IPS-15b (cell line): ENCODE data around the gene SIPA1L3.
"Not testable (repeated sequence)": the region's sequence is repeated elsewhere in the genome, so short reads cannot be mapped to it uniquely, and the experiment has no call there.

Experiments
- H3K27me3 ChIP-seq: one replicate; pipeline ENCODE4 v1.6.1; 2013; ENCODE audit warnings: low read length; ENCODE audit not compliant: control insufficient read depth, insufficient read depth
- H3K36me3 ChIP-seq: one replicate; pipeline ENCODE4 v1.6.1; 2013; ENCODE audit warnings: low read length; ENCODE audit not compliant: control insufficient read depth, insufficient read depth
- H3K4me1 ChIP-seq: one replicate; pipeline ENCODE4 v1.6.1; 2013; ENCODE audit warnings: mild to moderate bottlenecking, low read length; ENCODE audit not compliant: control insufficient read depth, insufficient read depth
- H3K4me3 ChIP-seq: one replicate; pipeline ENCODE4 v1.5.1; 2013; ENCODE audit warnings: low read depth, low read length
- H3K9ac ChIP-seq: one replicate; pipeline ENCODE4 v1.6.1; 2013; ENCODE audit warnings: low read depth, mild to moderate bottlenecking, low read length
- H3K9me3 ChIP-seq: one replicate; pipeline ENCODE4 v1.6.1; 2013; ENCODE audit warnings: mild to moderate bottlenecking, low read length; ENCODE audit not compliant: control insufficient read depth, insufficient read depth

Gene SIPA1L3

GRCh38 chr19:38019396-38019724 lies 112.4 kb downstream of the SIPA1L3 start:
- H3K9ac ChIP-seq: no peak overlapping the region
- no peaks in the 10 kb centered on the region for H3K27me3 ChIP-seq
- H3K9me3 ChIP-seq: no peaks in the 10 kb centered on the region
- H3K4me1 ChIP-seq: no peaks in the 10 kb centered on the region
- no peak overlapping the region for H3K4me3 ChIP-seq
- H3K36me3 ChIP-seq: peaks cover 3% of the 10 kb centered on the region

- H3K4me1 ChIP-seq: peaks cover 2% of the 10 kb centered on the region
- no peak overlapping the region for H3K4me3 ChIP-seq
- no peaks in the 10 kb centered on the region for H3K27me3 ChIP-seq
- H3K9me3 ChIP-seq: no peaks in the 10 kb centered on the region
- no peak overlapping the region for H3K9ac ChIP-seq
- H3K36me3 ChIP-seq: peaks cover 3% of the 10 kb centered on the region
These were observed 113.3 kb downstream of the SIPA1L3 start for GRCh38 chr19:38020311-38020710.

GRCh38 chr19:38021352-38021751 lies 114.3 kb downstream of the SIPA1L3 start:
- Histone ChIP-seq H3K27me3 (no peaks in the 10 kb centered on the region), H3K36me3 (peaks cover 3% of the 10 kb centered on the region), H3K4me1 (peaks cover 2% of the 10 kb centered on the region), H3K4me3 (no peak overlapping the region), H3K9me3 (no peaks in the 10 kb centered on the region), H3K9ac (no peak overlapping the region)

GRCh38 chr19:38022791-38023670 lies 116.0 kb downstream of the SIPA1L3 start:
- Histone ChIP-seq H3K9me3 (no peaks in the 10 kb centered on the region), H3K4me3 (no peak overlapping the region), H3K27me3 (no peaks in the 10 kb centered on the region), H3K9ac (no peak overlapping the region), H3K36me3 (no peaks in the 10 kb centered on the region), H3K4me1 (peaks cover 2% of the 10 kb centered on the region)

- Histone ChIP-seq H3K4me1 (peaks cover 2% of the 10 kb centered on the region), H3K9ac (no peak overlapping the region), H3K27me3 (no peaks in the 10 kb centered on the region), H3K36me3 (no peaks in the 10 kb centered on the region), H3K4me3 (no peak overlapping the region), H3K9me3 (no peaks in the 10 kb centered on the region)
These were observed 116.9 kb downstream of the SIPA1L3 start for GRCh38 chr19:38023671-38024541.

GRCh38 chr19:38024992-38025908 lies 118.2 kb downstream of the SIPA1L3 start:
- H3K9ac ChIP-seq: no peak overlapping the region
- no peak overlapping the region for H3K4me3 ChIP-seq
- no peaks in the 10 kb centered on the region for H3K27me3 ChIP-seq
- H3K4me1 ChIP-seq: peaks cover 2% of the 10 kb centered on the region
- no peaks in the 10 kb centered on the region for H3K9me3 ChIP-seq
- no peaks in the 10 kb centered on the region for H3K36me3 ChIP-seq

GRCh38 chr19:38025909-38026307 lies 118.9 kb downstream of the SIPA1L3 start:
- Histone ChIP-seq H3K9ac (no peak overlapping the region), H3K4me1 (peaks cover 2% of the 10 kb centered on the region), H3K27me3 (no peaks in the 10 kb centered on the region), H3K9me3 (no peaks in the 10 kb centered on the region), H3K4me3 (no peak overlapping the region), H3K36me3 (no peaks in the 10 kb centered on the region)

GRCh38 chr19:38028913-38029510 lies 122.0 kb downstream of the SIPA1L3 start:
- Histone ChIP-seq H3K4me1 (peaks cover 8% of the 10 kb centered on the region), H3K36me3 (no peaks in the 10 kb centered on the region)

GRCh38 chr19:38030001-38030400 lies 123.0 kb downstream of the SIPA1L3 start:
- not testable (repeated sequence) for H3K9me3 ChIP-seq, H3K4me3 ChIP-seq, H3K36me3 ChIP-seq, H3K4me1 ChIP-seq, H3K9ac ChIP-seq, H3K27me3 ChIP-seq

More at GRCh38 chr19:38028913-38029510, 122.0 kb downstream of the SIPA1L3 start:
- no peak overlapping the region for H3K9ac ChIP-seq
- no peaks in the 10 kb centered on the region for H3K27me3 ChIP-seq
- H3K9me3 ChIP-seq: no peaks in the 10 kb centered on the region
- no peak overlapping the region for H3K4me3 ChIP-seq

GRCh38 chr19:38030686-38031422 lies 123.8 kb downstream of the SIPA1L3 start:
- Histone ChIP-seq H3K36me3 (no peaks in the 10 kb centered on the region), H3K9me3 (no peaks in the 10 kb centered on the region), H3K4me3 (no peak overlapping the region), H3K4me1 (peaks cover 9% of the 10 kb centered on the region), H3K9ac (no peak overlapping the region), H3K27me3 (no peaks in the 10 kb centered on the region)
